ENCODE measurements around the gene VWF.
"Not testable (repeated sequence)": the region's sequence is repeated elsewhere in the genome, so short reads cannot be mapped to it uniquely, and the experiment has no call there.

Gene VWF

DNA sequence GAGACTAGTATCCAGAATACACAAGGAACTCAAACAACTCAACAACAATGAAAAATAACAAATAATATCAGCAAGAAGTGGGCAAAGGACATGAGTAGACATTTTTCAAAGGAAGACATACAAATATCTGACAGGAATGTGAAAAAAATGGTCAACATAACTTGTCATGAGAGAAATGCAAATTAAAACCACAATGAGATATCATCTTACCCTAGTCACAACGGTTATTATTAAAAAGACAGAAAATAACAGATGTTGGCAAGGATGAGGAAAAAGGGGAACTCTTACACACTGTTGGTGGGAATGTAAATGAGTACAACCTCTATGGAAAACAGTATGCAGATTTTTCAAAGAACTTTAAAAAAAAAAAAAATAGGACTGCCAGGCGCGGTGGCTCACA is 20.4 kb downstream of the VWF start:
- DNase-seq (ENCODE audit: low read depth), result peak; percentile 47

DNA sequence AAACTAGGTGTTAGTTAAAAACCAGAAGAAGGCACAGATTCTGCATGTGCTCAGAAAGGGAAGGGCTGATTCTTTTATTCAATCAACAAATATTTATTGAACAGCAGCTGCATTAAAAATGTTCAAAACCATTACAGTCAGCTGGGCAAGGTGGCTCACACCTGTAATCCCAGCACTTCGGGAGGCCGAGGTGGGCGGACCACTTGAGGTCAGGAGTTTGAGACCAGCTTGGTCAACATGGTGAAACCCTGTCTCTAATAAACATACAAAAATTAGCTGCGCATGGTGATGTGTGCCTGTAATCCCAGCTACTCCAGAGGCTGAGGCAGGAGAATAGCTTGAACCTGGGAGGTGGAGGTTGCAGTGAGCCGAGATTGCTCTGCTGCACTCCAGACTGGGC is 22.4 kb downstream of the VWF start:
- not testable (repeated sequence) for DNase-seq (ENCODE audit: low read depth)

- DNase-seq (ENCODE audit: low read depth), result no peak
Observed at GRCh38 chr12:6099316-6099715, 25.2 kb downstream of the VWF start.

- DNase-seq (ENCODE audit: low read depth), result peak; percentile 57
Observed at GRCh38 chr12:6097411-6097810, 27.1 kb downstream of the VWF start.

DNA sequence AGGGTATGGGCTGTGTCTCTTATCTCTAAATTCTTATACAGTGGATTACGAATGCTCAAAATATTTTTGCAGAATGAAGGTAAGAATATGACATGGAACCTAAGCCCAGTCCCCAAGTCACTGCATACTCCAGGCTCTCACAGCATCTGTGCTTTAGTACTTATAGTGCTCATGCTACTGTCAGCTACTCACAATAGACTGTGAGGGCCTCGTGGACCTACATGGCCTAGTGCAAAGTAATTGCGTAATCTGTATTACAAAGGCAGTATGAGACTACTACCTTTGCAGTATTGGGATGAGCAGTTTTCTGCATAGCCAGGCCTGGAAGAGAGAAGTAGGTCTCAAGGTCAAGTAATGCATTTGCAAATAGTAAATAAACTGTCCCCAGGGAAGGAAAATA is 27.9 kb downstream of the VWF start:
- no peak for DNase-seq (ENCODE audit: low read depth)

GRCh38 chr12:6095269-6095668 is 29.2 kb downstream of the VWF start:
- no peak for DNase-seq (ENCODE audit: low read depth)

GRCh38 chr12:6093764-6094163 is 30.7 kb downstream of the VWF start:
- DNase-seq (ENCODE audit: low read depth), result no peak

- DNase-seq (ENCODE audit: low read depth), result peak; percentile 84
Observed at GRCh38 chr12:6092784-6093722, 31.4 kb downstream of the VWF start.

GRCh38 chr12:6091786-6092566 is 32.5 kb downstream of the VWF start:
- no peak for DNase-seq (ENCODE audit: low read depth)

GRCh38 chr12:6090803-6091202 is 33.7 kb downstream of the VWF start:
- peak; percentile 50 for DNase-seq (ENCODE audit: low read depth)

GRCh38 chr12:6088921-6089747 is 35.3 kb downstream of the VWF start:
- DNase-seq (ENCODE audit: low read depth), result no peak

- DNase-seq (ENCODE audit: low read depth), result no peak
Observed at GRCh38 chr12:6086316-6086715, 38.2 kb downstream of the VWF start.

DNA sequence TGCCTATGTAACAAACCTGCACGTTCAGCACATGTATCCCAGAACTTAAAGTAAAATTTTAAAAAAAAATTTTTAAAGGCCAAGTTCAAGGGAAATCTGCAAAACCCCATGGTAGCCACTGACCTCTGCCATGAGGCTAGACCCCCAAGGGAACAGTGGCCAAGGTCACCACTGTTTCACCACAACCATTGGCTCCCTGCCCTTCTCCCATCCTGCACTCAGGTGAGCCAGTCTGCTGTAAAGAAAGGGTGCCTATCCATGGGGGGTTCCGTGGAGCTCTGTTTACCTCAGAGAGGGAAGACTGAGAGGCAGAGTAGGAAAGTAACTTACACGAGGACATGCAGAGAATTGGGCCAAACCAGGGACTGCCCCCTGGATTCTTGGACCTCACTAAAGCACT is 38.6 kb downstream of the VWF start:
- no peak for DNase-seq (ENCODE audit: low read depth)

DNA sequence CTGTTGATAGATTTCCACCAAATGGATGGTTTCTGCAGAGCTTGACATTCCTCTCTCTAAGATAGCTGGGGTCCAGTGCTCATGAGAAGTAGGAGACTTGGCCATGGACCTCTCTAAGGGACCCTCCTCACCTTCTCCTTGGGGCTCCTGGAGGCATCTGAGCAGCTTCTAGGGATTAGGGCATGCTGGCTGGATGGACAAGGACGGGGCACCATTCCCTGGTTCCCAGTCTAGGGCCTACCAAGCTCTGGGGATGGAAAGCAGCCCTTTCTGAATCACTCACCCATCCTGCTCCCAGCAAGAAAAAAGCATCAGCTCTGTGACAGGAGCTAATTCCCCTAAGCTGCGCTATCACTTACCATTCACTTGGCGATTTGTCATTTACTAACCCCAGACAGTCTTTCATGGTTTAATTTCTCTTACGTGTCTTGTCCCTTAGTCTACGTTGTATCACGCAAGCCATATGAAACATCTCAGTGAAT is 39.5 kb downstream of the VWF start:
- DNase-seq (ENCODE audit: low read depth), result no peak

DNA sequence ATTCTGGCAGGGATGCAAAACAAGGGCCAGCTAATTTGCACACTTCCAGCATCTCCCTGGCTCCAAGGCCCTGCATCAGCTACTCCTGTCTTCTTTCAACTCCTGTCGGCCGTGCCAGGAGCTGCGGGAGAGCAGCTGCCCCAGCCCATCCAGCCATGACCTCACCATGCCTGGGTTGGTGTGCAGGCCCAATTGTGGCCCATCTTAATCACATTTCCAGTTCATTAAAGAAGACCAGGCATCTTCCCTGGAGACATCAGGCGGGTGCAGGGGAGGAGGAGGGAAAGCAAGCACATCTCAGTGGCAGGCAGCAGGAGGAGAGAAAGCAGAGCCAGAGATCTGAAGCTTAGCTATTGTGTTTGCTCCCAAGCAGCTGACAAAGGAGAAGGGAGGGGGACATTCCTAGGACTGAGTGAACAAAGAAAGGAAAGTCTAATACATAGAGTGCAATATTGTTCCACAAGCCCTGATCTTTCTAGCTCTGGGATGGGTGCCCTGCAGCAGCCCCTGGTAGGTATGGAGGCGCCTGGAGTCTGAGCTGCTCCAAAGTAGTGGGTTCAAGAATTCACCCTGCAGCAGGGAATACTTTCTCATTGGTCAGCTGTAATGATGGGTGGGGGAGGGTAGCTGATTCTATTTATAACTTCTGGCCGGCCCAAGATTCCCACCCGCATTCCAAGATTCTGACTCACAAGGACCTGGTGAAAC is 40.1 kb downstream of the VWF start:
- peak; percentile 59 for DNase-seq (ENCODE audit: low read depth)

DNA sequence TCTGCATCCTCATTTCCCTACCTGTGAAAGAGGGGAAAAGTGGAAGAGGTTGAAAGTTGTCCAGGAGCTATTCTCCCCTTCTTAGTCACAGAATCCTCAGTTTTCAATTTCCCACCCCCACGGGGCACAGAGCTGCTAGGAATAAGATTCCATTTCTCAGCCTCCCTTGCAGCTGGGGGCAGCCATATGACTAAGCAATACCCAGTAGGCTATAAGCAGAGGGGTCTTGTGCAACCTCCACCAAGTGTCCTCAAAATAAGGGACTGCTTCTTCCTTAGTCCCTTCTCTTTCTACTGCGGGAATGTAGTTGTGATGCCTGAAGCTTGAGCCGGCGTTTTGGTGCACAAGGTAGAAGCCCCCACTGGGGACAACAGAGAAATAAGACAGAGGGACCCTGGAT is 40.9 kb downstream of the VWF start:
- DNase-seq (ENCODE audit: low read depth), result no peak

GRCh38 chr12:6082613-6083012 is 41.9 kb downstream of the VWF start:
- DNase-seq (ENCODE audit: low read depth), result no peak

DNA sequence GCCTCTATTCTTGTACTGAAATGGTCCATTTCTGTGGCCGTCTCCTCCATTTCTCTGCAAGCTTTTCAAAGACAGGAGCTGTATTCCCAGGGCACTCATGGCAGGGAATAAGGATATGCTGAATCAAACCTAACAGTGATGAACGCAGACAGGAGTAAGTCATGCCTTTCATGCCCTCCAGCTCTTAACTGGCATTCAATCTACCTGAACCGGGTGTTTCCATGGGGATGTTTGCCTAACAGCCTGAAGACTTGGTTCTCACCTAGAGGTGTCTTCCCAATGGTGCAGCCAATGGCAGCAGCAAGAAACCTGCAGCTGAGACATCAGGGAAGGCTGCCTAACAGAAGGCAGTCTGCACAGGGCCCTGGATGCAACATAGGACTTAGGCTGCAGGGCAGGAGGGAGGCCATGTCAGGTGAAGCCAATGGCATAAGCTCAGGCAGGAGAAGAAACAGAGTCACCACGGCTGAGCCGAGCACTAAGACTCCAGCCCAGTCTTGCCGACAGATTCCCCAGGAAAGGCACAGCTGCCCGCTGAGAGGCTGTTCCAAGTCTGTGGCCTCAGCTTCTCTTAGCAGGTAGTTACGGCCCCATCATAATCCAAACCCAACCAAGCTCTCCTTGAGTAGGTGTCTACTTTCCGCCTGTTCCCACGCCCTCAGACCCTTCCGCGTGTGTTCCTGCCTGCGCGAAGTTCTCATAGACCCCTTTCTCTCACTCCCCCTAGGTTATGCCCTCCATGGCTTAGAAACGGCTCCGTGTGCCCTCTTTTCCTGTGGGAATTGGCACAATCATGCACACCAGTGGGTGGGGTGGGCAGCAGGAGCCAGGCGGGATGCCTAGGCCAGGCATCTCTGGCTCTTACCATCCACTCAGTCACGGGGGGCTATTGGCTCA is 44.1 kb downstream of the VWF start:
- DNase-seq (ENCODE audit: low read depth), result no peak

- DNase-seq (ENCODE audit: low read depth), result no peak
Observed at GRCh38 chr12:6078398-6079096, 45.9 kb downstream of the VWF start.

GRCh38 chr12:6077692-6078083 is 46.8 kb downstream of the VWF start:
- no peak for DNase-seq (ENCODE audit: low read depth)

Measured in iris pigment epithelial cell (primary cell).